HCT116 (cell line): ENCODE data around the gene CLASP1. TPM values are rescaled to one million over a fixed set of nuclear protein-coding genes. Genes with fewer than 3 reads are reported as not detected.

Experiments used
- ATAC-seq: fragments of 200-7000 bp; cut with Tn5 transposase; 2 replicates; pipeline ENCODE4 v1.9.1; 2020; ENCODE audit warnings: mild to moderate bottlenecking, moderate library complexity
- BruUV-seq: library from RNA; stranded (reverse); fragments of 400-500 nt; replicated peaks from 2 replicates; lab custom pipeline; 2021; lab: Mats Ljungman, UMichigan
- CTCF ChIA-PET: fragments of 300-600 bp; sonication (Branson Sonifier 250); formaldehyde crosslinking; loops from one replicate; lab custom pipeline; 2021; ENCODE audit warnings: antibody characterized with exemption; lab: Charles Lee
- POLR2A ChIA-PET: fragments of 300-600, 350-600 bp; sonication (Branson Sonifier 250); formaldehyde crosslinking; loops from one replicate; lab custom pipeline; 2021; ENCODE audit warnings: antibody characterized with exemption; lab: Charles Lee
- RAD21 ChIA-PET, 2 experiments: fragments of 300-600 bp; sonication (Branson Sonifier 250); formaldehyde crosslinking; loops; one replicate each; lab custom pipeline; 2023; ENCODE audit warnings: low total read pairs in 2 of 2; ENCODE audit not compliant: uncharacterized antibody in 2 of 2, unreplicated experiment in 2 of 2, low non-redundant PET in 1 of 2; lab: Charles Lee
- DNase-seq: peaks from one replicate; pipeline ENCODE4 v3.0.0-alpha.2; 2010; ENCODE audit warnings: low read depth, low spot score
- H2AFZ ChIP-seq: fragments of 200-600 bp; shearing (Covaris generic), sonication (generic); 2 replicates; pipeline ENCODE4 v1.6.1; 2017; ENCODE audit warnings: low read depth, mixed run types, mixed read lengths, antibody characterized with exemption, low read length; ENCODE audit not compliant: poor library complexity, severe bottlenecking
- H3K27ac ChIP-seq: 2 replicates; pipeline ENCODE4 v1.5.1; 2012; ENCODE audit warnings: low read depth, low read length
- H3K27me3 ChIP-seq: fragments of 200-600 bp; sonication (generic); 2 replicates; pipeline ENCODE4 v1.6.1; 2016; ENCODE audit warnings: mixed run types, low read length, mixed read lengths; ENCODE audit not compliant: insufficient read depth
- H3K36me3 ChIP-seq, 2 experiments: fragments of 200-500 bp in 1 of 2; fragments of 200-600 bp in 1 of 2; sonication (Bioruptor generic) in 1 of 2; sonication (generic) in 1 of 2; 2 replicates each; pipeline versions ENCODE4 v1.5.1 to v1.6.1; 2014 to 2016; ENCODE audit warnings: low read length in 2 of 2, inconsistent platforms in 1 of 2, mixed read lengths in 1 of 2, mixed run types in 1 of 2; ENCODE audit not compliant: insufficient read depth in 2 of 2, control insufficient read depth in 1 of 2
- H3K4me1 ChIP-seq, 2 experiments: fragments of 200-600 bp in 1 of 2; sonication (generic) in 1 of 2; 2 replicates each; pipeline versions ENCODE4 v1.5.1 to v1.6.1; 2012 to 2017; ENCODE audit warnings: low read length in 2 of 2, inconsistent platforms in 1 of 2, mild to moderate bottlenecking in 1 of 2, mixed read lengths in 1 of 2, mixed run types in 1 of 2, moderate library complexity in 1 of 2; ENCODE audit not compliant: insufficient read depth in 2 of 2, control insufficient read depth in 1 of 2
- H3K4me2 ChIP-seq: fragments of 200-600 bp; sonication (generic); 2 replicates; pipeline ENCODE4 v1.6.1; 2017; ENCODE audit warnings: mixed run types, low read length, mixed read lengths
- H3K4me3 ChIP-seq, 2 experiments: fragments of 200-600 bp in 1 of 2; sonication (generic) in 1 of 2; replicated peaks in 1 of 2; 2 replicates each; pipeline ENCODE4 v1.5.1; 2011 to 2016; ENCODE audit warnings: low read length in 2 of 2, control low read depth in 1 of 2, low read depth in 1 of 2, mild to moderate bottlenecking in 1 of 2, mixed read lengths in 1 of 2, mixed run types in 1 of 2
- H3K79me2 ChIP-seq: fragments of 200-600 bp; sonication (generic); 2 replicates; pipeline ENCODE4 v1.6.1; 2017; ENCODE audit warnings: mild to moderate bottlenecking, mixed run types, low read length, moderate library complexity, mixed read lengths; ENCODE audit not compliant: insufficient read depth
- H3K9ac ChIP-seq: fragments of 200-600 bp; sonication (generic); 2 replicates; pipeline ENCODE4 v1.6.1; 2016; ENCODE audit warnings: low read length, mixed read lengths
- H3K9me2 ChIP-seq: fragments of 200-600 bp; sonication (generic), shearing (Covaris generic); 2 replicates; pipeline ENCODE4 v1.6.1; 2017; ENCODE audit warnings: mixed run types, mild to moderate bottlenecking, moderate library complexity; ENCODE audit not compliant: insufficient read depth
- H3K9me3 ChIP-seq, 2 experiments: fragments of 200-500 bp in 1 of 2; fragments of 200-600 bp in 1 of 2; sonication (Bioruptor generic) in 1 of 2; sonication (generic) in 1 of 2; 2 replicates each; pipeline ENCODE4 v1.6.1; 2014 to 2017; ENCODE audit warnings: low read length in 2 of 2, mixed read lengths in 2 of 2, inconsistent platforms in 1 of 2, low read depth in 1 of 2, mild to moderate bottlenecking in 1 of 2, mixed run types in 1 of 2, moderate library complexity in 1 of 2; ENCODE audit not compliant: control insufficient read depth in 1 of 2, insufficient read depth in 1 of 2
- H4K20me1 ChIP-seq: fragments of 200-600 bp; sonication (generic), shearing (Covaris generic); 2 replicates; pipeline ENCODE4 v1.6.1; 2017; ENCODE audit warnings: mixed run types, mild to moderate bottlenecking, moderate library complexity; ENCODE audit not compliant: insufficient read depth
- CEBPB ChIP-seq: IDR thresholded peaks from 2 replicates; pipeline ENCODE4 v1.6.1; 2012; ENCODE audit warnings: low read depth
- EZH2 ChIP-seq: fragments of 200-600 bp; sonication (generic); IDR thresholded peaks from 2 replicates; pipeline ENCODE4 v1.6.1; 2017; ENCODE audit warnings: antibody characterized with exemption, mixed run types
- EZH2phosphoT487 ChIP-seq: fragments of 200-600 bp; IDR thresholded peaks from 2 replicates; pipeline ENCODE4 v1.6.1; 2018; ENCODE audit warnings: antibody characterized with exemption, borderline replicate concordance
- FOSL1 ChIP-seq: IDR thresholded peaks from 2 replicates; pipeline ENCODE4 v1.6.1; 2012; ENCODE audit warnings: low read depth
- JUND ChIP-seq: IDR thresholded peaks from 2 replicates; pipeline ENCODE4 v1.6.1; 2012
- RAD21 ChIP-seq: IDR thresholded peaks from 2 replicates; pipeline ENCODE4 v1.6.1; 2012; ENCODE audit warnings: low read depth, mild to moderate bottlenecking
- YY1 ChIP-seq: IDR thresholded peaks from 2 replicates; pipeline ENCODE4 v1.6.1; 2011; ENCODE audit warnings: low read length, low read depth, moderate library complexity, mild to moderate bottlenecking; ENCODE audit not compliant: insufficient replicate concordance; ENCODE audit errors: extremely low read depth
- ZFX ChIP-seq: fragments of 450-650 bp; IDR thresholded peaks from 2 replicates; pipeline ENCODE4 v1.6.1; 2017
- intact Hi-C: fragments of 100-400 bp; cut with micrococcal nuclease; formaldehyde crosslinking; loops from 2 replicates; pipeline ENCODE4 v1.10.0; 2022
- total RNA-seq: library from RNA; stranded (reverse); gene quantifications from one replicate; pipeline ENCODE4 v1.2.1, GENCODE V29; 2021; ENCODE audit not compliant: unreplicated experiment
- TF ChIP-seq, protein P1 (sequence below), 3 experiments: fragments of 200-600 bp in 1 of 3; sonication (generic) in 1 of 3; IDR thresholded peaks in 2 of 3; conservative IDR thresholded peaks in 1 of 3; 2 replicates each; pipeline ENCODE4 v1.5.1; 2012 to 2017; ENCODE audit warnings: low read depth in 2 of 3, low read length in 2 of 3, antibody characterized with exemption in 1 of 3, borderline replicate concordance in 1 of 3, control low read depth in 1 of 3, mild to moderate bottlenecking in 1 of 3, mixed read lengths in 1 of 3, mixed run types in 1 of 3, moderate library complexity in 1 of 3; ENCODE audit not compliant: insufficient read depth in 1 of 3
- TF ChIP-seq, protein P2 (sequence below): IDR thresholded peaks from 2 replicates; pipeline ENCODE4 v1.6.1; 2012
- TF ChIP-seq, protein P3 (sequence below): IDR thresholded peaks from 2 replicates; pipeline ENCODE4 v1.6.1; 2012
- TF ChIP-seq, protein P4 (sequence below): IDR thresholded peaks from 2 replicates; pipeline ENCODE4 v1.6.1; 2012; ENCODE audit warnings: low read depth

The CLASP1 gene
- total RNA-seq, 1 experiment from 2014 or later: 41.9 TPM

DNA sequence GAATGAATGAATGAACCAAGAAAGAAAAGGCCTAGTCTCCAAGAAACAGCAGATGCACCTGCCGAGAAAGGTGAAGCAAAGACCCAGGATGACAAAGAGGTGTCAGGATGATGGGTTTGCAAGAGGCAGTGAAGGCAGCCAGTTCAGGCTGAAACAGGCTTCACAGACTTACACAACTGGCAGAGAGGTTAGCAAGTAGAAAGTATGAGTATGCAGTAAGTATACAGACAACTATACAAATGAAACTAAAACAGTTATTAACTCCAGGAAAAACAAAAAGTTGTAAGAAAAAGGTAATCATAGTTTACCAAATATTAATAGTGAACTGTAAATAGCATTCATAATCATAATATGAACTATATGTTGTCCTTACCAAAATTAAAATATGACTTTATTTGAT, 138.4 kb downstream of the CLASP1 start:
- no peak overlapping the region for H3K4me3 ChIP-seq
- no peak overlapping the region for H3K4me2 ChIP-seq
- no peak overlapping the region for H3K27ac ChIP-seq
- H3K79me2 ChIP-seq: peaks cover 12% of the 10 kb centered on the region
- H3K9ac ChIP-seq: no peak overlapping the region
- POLR2A ChIA-PET: no interaction called here
- ATAC-seq: no peak
- DNase-seq: no peak
- intact Hi-C loops: no loop called here
- no peaks in the 10 kb centered on the region for H3K9me3 ChIP-seq
- no peaks in the 10 kb centered on the region for H3K4me1 ChIP-seq
- H2AFZ ChIP-seq: no peak overlapping the region
- BruUV-seq: no TSS peak
- H4K20me1 ChIP-seq: no peaks in the 10 kb centered on the region; the same call in 1 of the 2 replicates
- peaks cover 6 to 11% of the 10 kb centered on the region in 2 experiments; a peak in 2 of 4 replicates for H3K36me3 ChIP-seq
- RAD21 ChIA-PET: no interaction called here
- H3K9me2 ChIP-seq: 0 out of 2 replicates have a peak, but pooled peaks cover 5% of the 10 kb centered on the region
- TF ChIP-seq, protein P1, sequence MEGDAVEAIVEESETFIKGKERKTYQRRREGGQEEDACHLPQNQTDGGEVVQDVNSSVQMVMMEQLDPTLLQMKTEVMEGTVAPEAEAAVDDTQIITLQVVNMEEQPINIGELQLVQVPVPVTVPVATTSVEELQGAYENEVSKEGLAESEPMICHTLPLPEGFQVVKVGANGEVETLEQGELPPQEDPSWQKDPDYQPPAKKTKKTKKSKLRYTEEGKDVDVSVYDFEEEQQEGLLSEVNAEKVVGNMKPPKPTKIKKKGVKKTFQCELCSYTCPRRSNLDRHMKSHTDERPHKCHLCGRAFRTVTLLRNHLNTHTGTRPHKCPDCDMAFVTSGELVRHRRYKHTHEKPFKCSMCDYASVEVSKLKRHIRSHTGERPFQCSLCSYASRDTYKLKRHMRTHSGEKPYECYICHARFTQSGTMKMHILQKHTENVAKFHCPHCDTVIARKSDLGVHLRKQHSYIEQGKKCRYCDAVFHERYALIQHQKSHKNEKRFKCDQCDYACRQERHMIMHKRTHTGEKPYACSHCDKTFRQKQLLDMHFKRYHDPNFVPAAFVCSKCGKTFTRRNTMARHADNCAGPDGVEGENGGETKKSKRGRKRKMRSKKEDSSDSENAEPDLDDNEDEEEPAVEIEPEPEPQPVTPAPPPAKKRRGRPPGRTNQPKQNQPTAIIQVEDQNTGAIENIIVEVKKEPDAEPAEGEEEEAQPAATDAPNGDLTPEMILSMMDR (IDR thresholded peaks at IDR 0.05 in 2 of 3, conservative IDR thresholded peaks at IDR 0.05 in 1 of 3; ENCODE audit: borderline replicate concordance in 1 of 3, insufficient read depth in 1 of 3, low read depth in 2 of 3, low read length in 2 of 3): no peak
- TF ChIP-seq JUND (no peak), EZH2 (no peak), RAD21 (no peak)
- TF ChIP-seq, protein P2, sequence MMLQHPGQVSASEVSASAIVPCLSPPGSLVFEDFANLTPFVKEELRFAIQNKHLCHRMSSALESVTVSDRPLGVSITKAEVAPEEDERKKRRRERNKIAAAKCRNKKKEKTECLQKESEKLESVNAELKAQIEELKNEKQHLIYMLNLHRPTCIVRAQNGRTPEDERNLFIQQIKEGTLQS: no peak
- H3K27me3 ChIP-seq: no peaks in the 10 kb centered on the region
- CTCF ChIA-PET: no interaction called here

DNA sequence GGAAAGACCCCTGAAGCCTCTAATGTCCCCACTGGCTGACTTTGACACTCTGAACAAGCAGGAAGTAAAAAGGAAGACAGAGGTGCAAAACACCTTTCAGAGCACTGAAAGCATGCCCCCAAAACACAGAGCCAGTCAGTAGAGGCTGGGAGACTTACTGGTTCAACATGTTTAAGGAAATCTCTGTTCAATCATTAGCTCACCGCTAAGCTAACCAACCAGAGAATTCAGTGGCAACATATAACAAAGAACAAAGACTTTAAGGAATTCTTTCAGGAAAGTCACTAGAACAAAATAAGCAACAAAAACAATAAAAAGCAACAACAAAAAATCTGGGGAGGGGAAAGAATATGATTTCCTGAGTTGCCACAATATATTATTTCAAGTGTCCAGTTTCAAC, 142.6 kb downstream of the CLASP1 start:
- peaks cover 0 to 13% of the 10 kb centered on the region in 2 experiments; a peak in 1 of 4 replicates for H3K4me1 ChIP-seq
- intact Hi-C loops: no loop called here
- no peak overlapping the region for H2AFZ ChIP-seq
- H3K9ac ChIP-seq: no peak overlapping the region
- DNase-seq: no peak
- no peak for ATAC-seq
- H3K36me3 ChIP-seq: peaks cover 0 to 9% of the 10 kb centered on the region in 2 experiments; a peak in 2 of 4 replicates
- H3K4me2 ChIP-seq: no peak overlapping the region
- no peaks in the 10 kb centered on the region for H3K27me3 ChIP-seq
- BruUV-seq: no TSS peak
- CTCF ChIA-PET: no interaction called here
- POLR2A ChIA-PET: no interaction called here
- no peak overlapping the region for H3K4me3 ChIP-seq
- RAD21 ChIA-PET: no interaction called here
- no peak overlapping the region for H3K27ac ChIP-seq
- H4K20me1 ChIP-seq: no peaks in the 10 kb centered on the region
- no peaks in the 10 kb centered on the region for H3K9me3 ChIP-seq
- H3K9me2 ChIP-seq: 0 out of 2 replicates have a peak, but pooled peaks cover 5% of the 10 kb centered on the region
- peaks cover 12% of the 10 kb centered on the region for H3K79me2 ChIP-seq
- TF ChIP-seq YY1 (no peak), FOSL1 (no peak), ZFX (no peak), CEBPB (no peak), EZH2phosphoT487 (no peak)
- TF ChIP-seq, protein P3, sequence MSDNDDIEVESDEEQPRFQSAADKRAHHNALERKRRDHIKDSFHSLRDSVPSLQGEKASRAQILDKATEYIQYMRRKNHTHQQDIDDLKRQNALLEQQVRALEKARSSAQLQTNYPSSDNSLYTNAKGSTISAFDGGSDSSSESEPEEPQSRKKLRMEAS: no peak
- TF ChIP-seq, protein P4, sequence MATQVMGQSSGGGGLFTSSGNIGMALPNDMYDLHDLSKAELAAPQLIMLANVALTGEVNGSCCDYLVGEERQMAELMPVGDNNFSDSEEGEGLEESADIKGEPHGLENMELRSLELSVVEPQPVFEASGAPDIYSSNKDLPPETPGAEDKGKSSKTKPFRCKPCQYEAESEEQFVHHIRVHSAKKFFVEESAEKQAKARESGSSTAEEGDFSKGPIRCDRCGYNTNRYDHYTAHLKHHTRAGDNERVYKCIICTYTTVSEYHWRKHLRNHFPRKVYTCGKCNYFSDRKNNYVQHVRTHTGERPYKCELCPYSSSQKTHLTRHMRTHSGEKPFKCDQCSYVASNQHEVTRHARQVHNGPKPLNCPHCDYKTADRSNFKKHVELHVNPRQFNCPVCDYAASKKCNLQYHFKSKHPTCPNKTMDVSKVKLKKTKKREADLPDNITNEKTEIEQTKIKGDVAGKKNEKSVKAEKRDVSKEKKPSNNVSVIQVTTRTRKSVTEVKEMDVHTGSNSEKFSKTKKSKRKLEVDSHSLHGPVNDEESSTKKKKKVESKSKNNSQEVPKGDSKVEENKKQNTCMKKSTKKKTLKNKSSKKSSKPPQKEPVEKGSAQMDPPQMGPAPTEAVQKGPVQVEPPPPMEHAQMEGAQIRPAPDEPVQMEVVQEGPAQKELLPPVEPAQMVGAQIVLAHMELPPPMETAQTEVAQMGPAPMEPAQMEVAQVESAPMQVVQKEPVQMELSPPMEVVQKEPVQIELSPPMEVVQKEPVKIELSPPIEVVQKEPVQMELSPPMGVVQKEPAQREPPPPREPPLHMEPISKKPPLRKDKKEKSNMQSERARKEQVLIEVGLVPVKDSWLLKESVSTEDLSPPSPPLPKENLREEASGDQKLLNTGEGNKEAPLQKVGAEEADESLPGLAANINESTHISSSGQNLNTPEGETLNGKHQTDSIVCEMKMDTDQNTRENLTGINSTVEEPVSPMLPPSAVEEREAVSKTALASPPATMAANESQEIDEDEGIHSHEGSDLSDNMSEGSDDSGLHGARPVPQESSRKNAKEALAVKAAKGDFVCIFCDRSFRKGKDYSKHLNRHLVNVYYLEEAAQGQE: no peak
- TF ChIP-seq, protein P1 (IDR thresholded peaks at IDR 0.05 in 2 of 3, conservative IDR thresholded peaks at IDR 0.05 in 1 of 3; ENCODE audit: borderline replicate concordance in 1 of 3, insufficient read depth in 1 of 3, low read depth in 2 of 3, low read length in 2 of 3): no peak
